Heart right ventricle (tissue), 16 donors: ENCODE data around the gene DHRS4L2. TPM values are rescaled to one million over a fixed set of nuclear protein-coding genes. Genes with fewer than 3 reads are reported as not detected.
A peak's percentile ranks its signal among the peaks of the same experiment; 100 is the strongest.
"Not testable (repeated sequence)": the region's sequence is repeated elsewhere in the genome, so short reads cannot be mapped to it uniquely, and the experiment has no call there.

Experiments used
- ATAC-seq, 8 donors: fragments of 200-7000 bp; cut with Tn5 transposase; one replicate each; pipeline ENCODE4 v1.9.1; 2020; ENCODE audit warnings: mild to moderate bottlenecking in 8 of 8, moderate library complexity in 8 of 8, moderate number of reproducible peaks in 1 of 8
- DNase-seq, 2 donors: peaks; one replicate each; pipeline ENCODE4 v3.0.0-alpha.2; 2020
- H3K27ac ChIP-seq, 10 donors: fragments of 200-600 bp; sonication (generic) in 2 of 10; one replicate each; pipeline versions ENCODE4 v1.5.0 to v1.8.0; 2020 to 2022; ENCODE audit warnings: mild to moderate bottlenecking in 3 of 10
- H3K27me3 ChIP-seq, 7 donors: fragments of 200-600 bp; one replicate each; pipeline ENCODE4 v1.8.0; 2021 to 2022; ENCODE audit warnings: mild to moderate bottlenecking in 2 of 7
- H3K36me3 ChIP-seq, 9 donors: fragments of 200-600 bp; sonication (generic) in 1 of 9; one replicate each; pipeline versions ENCODE4 v1.5.0 to v1.8.0; 2020 to 2022; ENCODE audit warnings: mild to moderate bottlenecking in 2 of 9
- H3K4me1 ChIP-seq, 9 donors: fragments of 200-600 bp; sonication (generic) in 1 of 9; one replicate each; pipeline versions ENCODE4 v1.5.0 to v1.8.0; 2020 to 2022; ENCODE audit warnings: mild to moderate bottlenecking in 4 of 9
- H3K4me3 ChIP-seq, 10 donors: fragments of 200-600 bp; sonication (generic) in 2 of 10; one replicate each; pipeline versions ENCODE4 v1.5.0 to v1.8.0; 2020 to 2022; ENCODE audit warnings: mild to moderate bottlenecking in 7 of 10, moderate library complexity in 2 of 10
- H3K9me3 ChIP-seq, 11 donors: fragments of 200-600 bp in 10 of 11; sonication (generic) in 2 of 11; one replicate each; pipeline versions ENCODE4 v1.5.0 to v1.8.0; 2013 to 2022; ENCODE audit warnings: mild to moderate bottlenecking in 2 of 11, control low read depth in 1 of 11, moderate library complexity in 1 of 11
- whole genome bisulfite sequencing, 2 donors: extraction: QIAGEN DNeasy Blood & Tissue Kit; methylation state at CpG; one replicate each; pipeline ENCODE4 v1.1.7; 2013; ENCODE audit warnings: inconsistent platforms in 1 of 2; 5-methylcytosine and 5-hydroxymethylcytosine counted together
- intact Hi-C, 10 donors: fragments of 100-400 bp; cut with DNase I; formaldehyde crosslinking; loops; one replicate each; pipeline versions ENCODE4 v1.11.1 to v1.14.2; 2022
- polyA plus RNA-seq, 2 donors: library from polyadenylated mRNA; stranded (reverse); fragments of 200-250 nt; gene quantifications; one replicate each; pipeline ENCODE4 v1.2.3, GENCODE V29; 2013
- total RNA-seq, 10 donors: library from RNA; stranded (reverse); fragmentation: NEBNext Ultra II Directional in 3 of 10; extraction: Animal tissue kit (Norgen Biotek cat#: 25700) in 3 of 10; gene quantifications; one replicate each; pipeline versions ENCODE4 v1.2.1 to v1.2.4, GENCODE V29; 2021 to 2023
- TF ChIP-seq, protein P1 (sequence below), 9 donors: fragments of 200-600 bp; sonication (generic) in 2 of 9; IDR thresholded peaks; one replicate each; pipeline versions ENCODE4 v1.5.0 to v1.8.0; 2021 to 2022; ENCODE audit warnings: antibody characterized with exemption in 9 of 9, mild to moderate bottlenecking in 5 of 9, moderate library complexity in 1 of 9
- donor health status: Arrhythmogenic right ventricular cardiomyopathy.
- donor health status: ischemic (EF 13 %, LVEDD 7.1; RV severe dilation, severe dysfunction).
- donor health status: healthy with polysubstance abuse.
- donor health status: DM: no; HTN: yes; CAD: no.
- donor health status: DM: no; HTN: no; CAD: no.
- donor health status: ischemic (EF 25% LVEDD 6.9; RV normal size, moderate dysfunction).
- donor health status: ischemic (EF 25% LVEDD 5.7; RV mildly dilated, moderate dysfunction).
- donor health status: healthy.
- donor health status: DM: yes; HTN: yes; CAD: no.
- donor health status: Ischemic cardiomyopathy.
- donor health status: ischemic (EF 35%, LVEDD 5.7; RV mildly dilated, moderate dysfunction).
- donor health status: nonischemic (EF 11% LVEDD 7.7; RV severe dilation, severe dysfunction).
- donor health status: DM: yes; HTN: yes; CAD: no.
- donor health status: PGD.
- donor health status: ischemic (EF 29% LVEDD 5.4; RV normal size, mild dysfunction).
- donor health status: nonischemic (EF 23%, LVEDD 6.1; RV moderate dilation, normal function).

DHRS4L2 gene
- total and polyA plus RNA-seq, 12 donors = 22.9 to 52.4 (median 30.7) TPM

GRCh38 chr14:23969481-23970282 is 19.0 kb upstream of the DHRS4L2 start:
- ATAC-seq = peak; percentile 86 to 97 (median 91)
- not testable (repeated sequence) for H3K36me3 ChIP-seq, H3K27me3 ChIP-seq, H3K4me1 ChIP-seq, H3K9me3 ChIP-seq
- intact Hi-C loops = loop anchor here in 2 of 10 donors (5.0 kb wide), 2 partner anchors 48 to 68 kb away; no protein-coding TSS in a partner anchor
- DNase-seq = peak; percentile 27 to 63
- Histone ChIP-seq H3K4me3 (peak overlapping the region in 9 of 10 donors; percentile 38 to 63 (median 51)), H3K27ac (peak overlapping the region in 2 of 10 donors; percentile 9 to 59)
- 10 to 13% methylated on average over 41 to 58 of the region's 61 CpGs for WGBS, 2 donors

- DNase-seq, H3K27me3 ChIP-seq, H3K9me3 ChIP-seq, H3K27ac ChIP-seq, H3K36me3 ChIP-seq, H3K4me1 ChIP-seq: not testable (repeated sequence)
- peak in 3 of 8 donors; percentile 3 to 8 (median 3) for ATAC-seq
- intact Hi-C loops = loop anchor here in 2 of 10 donors (5.0 kb wide), 2 partner anchors 47 to 67 kb away; no protein-coding TSS in a partner anchor
- 75 to 81% methylated on average over 13 to 14 of the region's 15 CpGs for WGBS, 2 donors
- H3K4me3 ChIP-seq = peak overlapping the region in 3 of 10 donors; percentile 53 to 57 (median 54)
Measured at GRCh38 chr14:23970283-23970659, 18.5 kb upstream of the DHRS4L2 start.

DNA sequence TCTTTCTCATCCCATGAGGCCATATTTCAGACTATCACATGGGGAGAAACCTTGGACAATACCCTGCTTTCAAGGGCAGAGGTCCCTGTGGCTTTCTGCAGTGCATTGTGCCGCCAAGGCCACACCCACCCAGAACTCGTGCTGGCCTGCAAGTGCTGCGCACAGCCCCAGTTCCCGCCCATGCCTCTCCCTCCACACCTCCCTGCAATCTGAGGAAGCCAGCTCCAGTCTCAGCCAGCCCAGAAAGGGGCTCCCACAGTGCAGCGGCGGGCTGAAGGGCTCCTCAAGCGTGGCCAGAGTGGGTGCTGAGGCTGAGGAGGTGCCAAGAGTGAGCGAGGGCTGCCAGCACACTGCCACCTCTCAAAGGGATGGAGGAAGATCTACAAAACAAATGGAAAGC is 15.6 kb upstream of the DHRS4L2 start:
- not testable (repeated sequence) for H3K27me3 ChIP-seq, DNase-seq, H3K27ac ChIP-seq, ATAC-seq, H3K4me3 ChIP-seq, H3K36me3 ChIP-seq, H3K9me3 ChIP-seq
- intact Hi-C loops = loop anchor here in 3 of 10 donors (2.0 to 5.0 kb wide), 3 partner anchors 44 to 64 kb away; no protein-coding TSS in a partner anchor
- peaks cover 0 to 11% (median 0%) of the 10 kb centered on the region in 9 donors for H3K4me1 ChIP-seq
- WGBS, 2 donors = 83 to 84% methylated on average over 8 of the region's 8 CpGs

DNA sequence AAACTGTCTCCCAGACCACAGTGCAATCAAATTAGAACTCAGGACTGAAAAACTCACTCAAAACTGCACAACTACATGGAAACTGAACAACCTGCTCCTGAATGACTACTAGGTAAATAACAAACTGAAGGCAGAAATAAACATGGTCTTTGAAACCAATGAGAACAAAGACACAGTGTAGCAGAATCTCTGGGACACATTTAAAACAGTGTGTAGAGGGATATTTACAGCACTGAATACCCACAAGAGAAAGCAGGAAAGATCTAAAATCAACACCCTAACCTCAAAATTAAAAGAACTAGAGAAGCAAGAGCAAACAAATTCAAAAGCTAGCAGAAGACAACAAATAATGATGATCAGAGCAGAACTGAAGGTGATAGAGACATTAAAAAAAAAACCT is 14.7 kb upstream of the DHRS4L2 start:
- not testable (repeated sequence) for H3K27ac ChIP-seq, H3K27me3 ChIP-seq, DNase-seq, ATAC-seq, H3K9me3 ChIP-seq, H3K36me3 ChIP-seq, H3K4me3 ChIP-seq
- intact Hi-C loops = loop anchor here in 7 of 10 donors (2.0 to 5.0 kb wide), 3 partner anchors 41 to 63 kb away; no protein-coding TSS in a partner anchor
- H3K4me1 ChIP-seq = peaks cover 0 to 11% (median 0%) of the 10 kb centered on the region in 9 donors

GRCh38 chr14:23977208-23977607 is 11.5 kb upstream of the DHRS4L2 start:
- 50 to 67% methylated on average over 2 of the region's 2 CpGs for WGBS, 2 donors
- H3K4me3 ChIP-seq, intact Hi-C loops, H3K9me3 ChIP-seq, H3K27me3 ChIP-seq, DNase-seq, H3K36me3 ChIP-seq, H3K27ac ChIP-seq: not testable (repeated sequence)
- H3K4me1 ChIP-seq = peaks cover 0 to 11% (median 0%) of the 10 kb centered on the region in 9 donors
- TF ChIP-seq, protein P1, sequence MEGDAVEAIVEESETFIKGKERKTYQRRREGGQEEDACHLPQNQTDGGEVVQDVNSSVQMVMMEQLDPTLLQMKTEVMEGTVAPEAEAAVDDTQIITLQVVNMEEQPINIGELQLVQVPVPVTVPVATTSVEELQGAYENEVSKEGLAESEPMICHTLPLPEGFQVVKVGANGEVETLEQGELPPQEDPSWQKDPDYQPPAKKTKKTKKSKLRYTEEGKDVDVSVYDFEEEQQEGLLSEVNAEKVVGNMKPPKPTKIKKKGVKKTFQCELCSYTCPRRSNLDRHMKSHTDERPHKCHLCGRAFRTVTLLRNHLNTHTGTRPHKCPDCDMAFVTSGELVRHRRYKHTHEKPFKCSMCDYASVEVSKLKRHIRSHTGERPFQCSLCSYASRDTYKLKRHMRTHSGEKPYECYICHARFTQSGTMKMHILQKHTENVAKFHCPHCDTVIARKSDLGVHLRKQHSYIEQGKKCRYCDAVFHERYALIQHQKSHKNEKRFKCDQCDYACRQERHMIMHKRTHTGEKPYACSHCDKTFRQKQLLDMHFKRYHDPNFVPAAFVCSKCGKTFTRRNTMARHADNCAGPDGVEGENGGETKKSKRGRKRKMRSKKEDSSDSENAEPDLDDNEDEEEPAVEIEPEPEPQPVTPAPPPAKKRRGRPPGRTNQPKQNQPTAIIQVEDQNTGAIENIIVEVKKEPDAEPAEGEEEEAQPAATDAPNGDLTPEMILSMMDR (IDR thresholded peaks at IDR 0.05) = peak in 5 of 9 donors; percentile 17 to 43 (median 38)
- peak in 3 of 8 donors; percentile 38 to 67 (median 42) for ATAC-seq

- intact Hi-C loops = loop anchor here in 3 of 10 donors (10.0 kb wide), 3 partner anchors 103 to 123 kb away; partner anchors contain the start of gene PCK2 (in 1 of the 3)
- 88 to 92% methylated on average over 9 to 10 of the region's 10 CpGs for WGBS, 2 donors
Measured at GRCh38 chr14:23981951-23982813, 6.5 kb upstream of the DHRS4L2 start.

More at GRCh38 chr14:23981951-23982813, 6.5 kb upstream of the DHRS4L2 start:
- not testable (repeated sequence) for H3K36me3 ChIP-seq, H3K27me3 ChIP-seq, DNase-seq, H3K9me3 ChIP-seq, H3K27ac ChIP-seq, H3K4me3 ChIP-seq, ATAC-seq
- peaks cover 0 to 19% (median 0%) of the 10 kb centered on the region in 9 donors for H3K4me1 ChIP-seq
